Measurements from ENCODE around the gene UQCR11.

GRCh38 chr19:1560286-1560882, 44.9 kb downstream of the UQCR11 start:
- TF ChIP-seq CTCF (conservative IDR thresholded peaks at IDR 0.05; ENCODE audit: low read length) (no peak), EZH2phosphoT487 (IDR thresholded peaks at IDR 0.05; ENCODE audit: borderline replicate concordance, low read depth, low read length) (no peak)
